Neuronal stem cell (in vitro differentiated cells): ENCODE results near the gene GINS2.
A peak's percentile ranks its signal among the peaks of the same experiment; 100 is the strongest.

Source experiments
- DNase-seq: peaks from one replicate; pipeline ENCODE4 v3.0.0-alpha.2; 2013; ENCODE audit warnings: low spot score
- H2AFZ ChIP-seq: one replicate; pipeline ENCODE4 v1.6.1; 2013; ENCODE audit warnings: mild to moderate bottlenecking, low read length, inconsistent platforms
- H2AK5ac ChIP-seq: 2 replicates; pipeline ENCODE4 v1.6.1; 2013; ENCODE audit warnings: low read depth, mild to moderate bottlenecking, inconsistent platforms, low read length, moderate library complexity, mixed read lengths
- H2BK120ac ChIP-seq: 2 replicates; pipeline ENCODE4 v1.6.1; 2013; ENCODE audit warnings: low read depth, mild to moderate bottlenecking, inconsistent platforms, low read length, moderate library complexity, mixed read lengths
- H2BK12ac ChIP-seq: one replicate; pipeline ENCODE4 v1.6.1; 2013; ENCODE audit warnings: low read length, inconsistent platforms
- H2BK15ac ChIP-seq: 2 replicates; pipeline ENCODE4 v1.6.1; 2013; ENCODE audit warnings: mild to moderate bottlenecking, low read length, inconsistent platforms, mixed read lengths
- H2BK5ac ChIP-seq: one replicate; pipeline ENCODE4 v1.6.1; 2013; ENCODE audit warnings: inconsistent platforms, mild to moderate bottlenecking, low read length, moderate library complexity
- H3K14ac ChIP-seq: one replicate; pipeline ENCODE4 v1.6.1; 2013; ENCODE audit warnings: low read length, inconsistent platforms
- H3K18ac ChIP-seq: 2 replicates; pipeline ENCODE4 v1.6.1; 2013; ENCODE audit warnings: low read length, inconsistent platforms
- H3K23ac ChIP-seq: 2 replicates; pipeline ENCODE4 v1.6.1; 2013; ENCODE audit warnings: low read depth, mild to moderate bottlenecking, mixed read lengths, low read length, inconsistent platforms; ENCODE audit not compliant: poor library complexity
- H3K27ac ChIP-seq: replicated peaks from 3 replicates; pipeline ENCODE4 v1.5.1; 2013; ENCODE audit warnings: low read length, inconsistent platforms
- H3K27me3 ChIP-seq, 3 experiments: 2 replicates each; pipeline ENCODE4 v1.6.1; 2013; ENCODE audit warnings: low read length in 3 of 3, mild to moderate bottlenecking in 2 of 3, inconsistent platforms in 1 of 3, low read depth in 1 of 3, mixed read lengths in 1 of 3, moderate library complexity in 1 of 3; ENCODE audit not compliant: control insufficient read depth in 3 of 3, insufficient read depth in 3 of 3
- H3K36me3 ChIP-seq, 2 donors: replicated peaks in 1 of 2; 2 replicates each; pipeline ENCODE4 v1.6.1; 2013; ENCODE audit warnings: low read length in 2 of 2; ENCODE audit not compliant: control insufficient read depth in 2 of 2, insufficient read depth in 2 of 2
- H3K4ac ChIP-seq: 2 replicates; pipeline ENCODE4 v1.6.1; 2013; ENCODE audit warnings: inconsistent platforms, mild to moderate bottlenecking, low read length, moderate library complexity
- H3K4me1 ChIP-seq, 2 donors: 1 replicate in 1 of 2; 2 replicates in 1 of 2; pipeline ENCODE4 v1.6.1; 2013; ENCODE audit warnings: low read length in 2 of 2, low read depth in 1 of 2; ENCODE audit not compliant: control insufficient read depth in 2 of 2, insufficient read depth in 1 of 2
- H3K4me2 ChIP-seq: one replicate; pipeline ENCODE4 v1.6.1; 2013; ENCODE audit warnings: mild to moderate bottlenecking, low read length, inconsistent platforms; ENCODE audit not compliant: insufficient read depth, poor library complexity, severe bottlenecking
- H3K4me3 ChIP-seq, 2 donors: 2 replicates each; pipeline ENCODE4 v1.5.1; 2013; ENCODE audit warnings: low read length in 2 of 2, mild to moderate bottlenecking in 2 of 2, inconsistent platforms in 1 of 2, moderate library complexity in 1 of 2
- H3K79me1 ChIP-seq: one replicate; pipeline ENCODE4 v1.6.1; 2013; ENCODE audit warnings: low read depth, mild to moderate bottlenecking, inconsistent platforms, low read length, moderate library complexity
- H3K9ac ChIP-seq: one replicate; pipeline ENCODE4 v1.6.1; 2013; ENCODE audit warnings: mild to moderate bottlenecking, low read depth, low read length, inconsistent platforms; ENCODE audit not compliant: poor library complexity
- H3K9me3 ChIP-seq, 2 donors: replicated peaks in 1 of 2; 2 replicates each; pipeline versions ENCODE3 to v1.6.1; 2013; ENCODE audit warnings: low read length in 2 of 2, mild to moderate bottlenecking in 2 of 2, inconsistent platforms in 1 of 2, low read depth in 1 of 2, mixed read lengths in 1 of 2, moderate library complexity in 1 of 2; ENCODE audit not compliant: control insufficient read depth in 2 of 2, insufficient read depth in 1 of 2
- H4K8ac ChIP-seq: one replicate; pipeline ENCODE4 v1.6.1; 2013; ENCODE audit warnings: low read depth, mild to moderate bottlenecking, inconsistent platforms, low read length, moderate library complexity
- H4K91ac ChIP-seq: one replicate; pipeline ENCODE4 v1.6.1; 2013; ENCODE audit warnings: low read length, low read depth, mild to moderate bottlenecking, inconsistent platforms; ENCODE audit not compliant: poor library complexity
- WGBS, 2 donors: extraction: QIAGEN DNeasy Blood & Tissue Kit; methylation state at CpG; one replicate each; pipeline ENCODE4 v1.1.7; 2013; ENCODE audit warnings: missing lambda C conversion rate in 2 of 2, mixed read lengths in 1 of 2; ENCODE audit not compliant: insufficient read length in 2 of 2, insufficient replicate concordance in 1 of 2; ENCODE audit errors: extremely low coverage in 2 of 2; 5-methylcytosine and 5-hydroxymethylcytosine counted together

Gene GINS2

GRCh38 chr16:85656351-85657266 is 32.1 kb downstream of the GINS2 start:
- H3K9me3 ChIP-seq, result no peaks in the 10 kb centered on the region
- H3K27ac ChIP-seq, result no peak overlapping the region
- H3K27me3 ChIP-seq, result no peaks in the 10 kb centered on the region
- H3K9ac ChIP-seq, result no peak overlapping the region
- WGBS, 2 donors, result 100% methylated on average over 19 of the region's 59 CpGs; no CpG with 5 or more reads in 1 of the 2 donors
- DNase-seq, result no peak
- H2BK15ac ChIP-seq, result no peak overlapping the region
- peaks cover 20 to 28% of the 10 kb centered on the region in 2 donors for H3K4me1 ChIP-seq
- H3K23ac ChIP-seq, result peak overlapping the region; percentile 34
- H3K14ac ChIP-seq, result peak overlapping the region; percentile 90
- H3K4me3 ChIP-seq, result no peak overlapping the region
- H3K18ac ChIP-seq, result peak overlapping the region; percentile 76
- no peak overlapping the region for H2AFZ ChIP-seq
- H3K36me3 ChIP-seq, result peaks cover 25 to 86% of the 10 kb centered on the region in 2 donors
- H2BK120ac ChIP-seq, result no peak overlapping the region
- H4K8ac ChIP-seq, result no peak overlapping the region
- no peak overlapping the region for H2AK5ac ChIP-seq
- peaks cover 11% of the 10 kb centered on the region for H3K79me1 ChIP-seq
- peak overlapping the region; percentile 2 for H2BK12ac ChIP-seq
- no peak overlapping the region for H3K4me2 ChIP-seq
- peak overlapping the region; percentile 75 for H2BK5ac ChIP-seq
- H3K4ac ChIP-seq, result no peak overlapping the region
- no peak overlapping the region for H4K91ac ChIP-seq

- H3K18ac ChIP-seq, result peak overlapping the region; percentile 57
- peaks cover 25 to 78% of the 10 kb centered on the region in 2 donors for H3K36me3 ChIP-seq
- H2AFZ ChIP-seq, result no peak overlapping the region
- no peak overlapping the region for H3K4me2 ChIP-seq
- H2AK5ac ChIP-seq, result peak overlapping the region; percentile 68
- no peak overlapping the region for H4K91ac ChIP-seq
- peaks cover 18 to 25% of the 10 kb centered on the region in 2 donors for H3K4me1 ChIP-seq
- no peak overlapping the region for H2BK15ac ChIP-seq
- H3K27me3 ChIP-seq, result no peaks in the 10 kb centered on the region
- H2BK120ac ChIP-seq, result no peak overlapping the region
- H3K23ac ChIP-seq, result peak overlapping the region; percentile 93
- no peaks in the 10 kb centered on the region for H3K9me3 ChIP-seq
- H4K8ac ChIP-seq, result no peak overlapping the region
- peaks cover 8% of the 10 kb centered on the region for H3K79me1 ChIP-seq
- H3K14ac ChIP-seq, result peak overlapping the region; percentile 56
- peak overlapping the region in 1 of 2 donors; percentile 15 for H3K4me3 ChIP-seq
- no CpG with 5 or more reads among the region's 35 CpGs for WGBS, 2 donors
- DNase-seq, result no peak
- H2BK12ac ChIP-seq, result peak overlapping the region; percentile 22
- no peak overlapping the region for H3K27ac ChIP-seq
- no peak overlapping the region for H2BK5ac ChIP-seq
- no peak overlapping the region for H3K9ac ChIP-seq
- no peak overlapping the region for H3K4ac ChIP-seq
Observed at GRCh38 chr16:85655216-85656129, 33.3 kb downstream of the GINS2 start.

GRCh38 chr16:85654251-85655095 is 34.3 kb downstream of the GINS2 start:
- peaks cover 19 to 23% of the 10 kb centered on the region in 2 donors for H3K4me1 ChIP-seq
- H2AFZ ChIP-seq, result no peak overlapping the region
- H3K79me1 ChIP-seq, result peaks cover 10% of the 10 kb centered on the region
- H3K9me3 ChIP-seq, result no peaks in the 10 kb centered on the region
- H3K27ac ChIP-seq, result no peak overlapping the region
- H2BK12ac ChIP-seq, result peak overlapping the region; percentile 30
- H2BK5ac ChIP-seq, result peak overlapping the region; percentile 97
- peak overlapping the region; percentile 89 for H3K23ac ChIP-seq
- peak overlapping the region; percentile 83 for H3K18ac ChIP-seq
- H3K4ac ChIP-seq, result no peak overlapping the region
- H3K4me2 ChIP-seq, result no peak overlapping the region
- H3K36me3 ChIP-seq, result peaks cover 25 to 75% of the 10 kb centered on the region in 2 donors
- H3K14ac ChIP-seq, result peak overlapping the region; percentile 6
- H4K91ac ChIP-seq, result no peak overlapping the region
- peak overlapping the region; percentile 92 for H2AK5ac ChIP-seq
- H3K27me3 ChIP-seq, result no peaks in the 10 kb centered on the region
- H2BK15ac ChIP-seq, result peak overlapping the region; percentile 26
- H2BK120ac ChIP-seq, result no peak overlapping the region
- no CpG with 5 or more reads among the region's 41 CpGs for WGBS, 2 donors
- H4K8ac ChIP-seq, result no peak overlapping the region
- H3K4me3 ChIP-seq, result no peak overlapping the region
- DNase-seq, result no peak
- H3K9ac ChIP-seq, result no peak overlapping the region
